MV-4-11 (cell line): ENCODE data around the gene KLHL35.

ENCODE experiments used
- DNase-seq: peaks from one replicate; lab custom pipeline; 2025; lab: John Stamatoyannopoulos, UW

Gene KLHL35

DNA sequence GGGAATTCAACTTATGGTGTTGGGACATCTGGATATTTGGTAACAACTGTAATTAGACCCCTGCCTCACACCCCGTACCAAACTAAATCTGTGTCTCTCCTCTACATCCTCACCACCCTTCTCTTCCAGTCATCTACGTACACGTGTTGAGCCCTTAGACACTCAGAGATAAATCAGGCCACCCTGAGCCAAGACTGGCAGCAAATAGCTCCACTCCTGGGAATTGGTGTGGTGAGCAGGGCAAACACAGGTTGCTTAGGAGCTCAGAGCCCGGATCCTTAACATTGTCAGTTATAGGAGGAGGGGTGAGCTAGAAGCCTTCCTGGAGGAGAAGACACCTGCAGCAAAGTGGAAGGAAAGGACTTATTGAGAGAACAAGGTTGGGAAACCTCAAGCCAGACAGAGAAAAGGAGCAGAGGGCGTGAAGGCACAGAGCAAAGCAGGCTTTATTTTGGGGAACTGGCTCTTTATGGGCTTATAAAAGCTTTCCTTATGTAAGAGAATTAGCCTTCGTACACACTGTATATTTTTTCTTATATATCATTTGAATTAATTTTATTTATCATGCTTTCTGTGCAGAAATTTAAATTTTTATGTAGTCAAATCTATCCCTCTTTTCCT, 36.9 kb upstream of the KLHL35 start:
- peak; percentile 48 for DNase-seq

DNA sequence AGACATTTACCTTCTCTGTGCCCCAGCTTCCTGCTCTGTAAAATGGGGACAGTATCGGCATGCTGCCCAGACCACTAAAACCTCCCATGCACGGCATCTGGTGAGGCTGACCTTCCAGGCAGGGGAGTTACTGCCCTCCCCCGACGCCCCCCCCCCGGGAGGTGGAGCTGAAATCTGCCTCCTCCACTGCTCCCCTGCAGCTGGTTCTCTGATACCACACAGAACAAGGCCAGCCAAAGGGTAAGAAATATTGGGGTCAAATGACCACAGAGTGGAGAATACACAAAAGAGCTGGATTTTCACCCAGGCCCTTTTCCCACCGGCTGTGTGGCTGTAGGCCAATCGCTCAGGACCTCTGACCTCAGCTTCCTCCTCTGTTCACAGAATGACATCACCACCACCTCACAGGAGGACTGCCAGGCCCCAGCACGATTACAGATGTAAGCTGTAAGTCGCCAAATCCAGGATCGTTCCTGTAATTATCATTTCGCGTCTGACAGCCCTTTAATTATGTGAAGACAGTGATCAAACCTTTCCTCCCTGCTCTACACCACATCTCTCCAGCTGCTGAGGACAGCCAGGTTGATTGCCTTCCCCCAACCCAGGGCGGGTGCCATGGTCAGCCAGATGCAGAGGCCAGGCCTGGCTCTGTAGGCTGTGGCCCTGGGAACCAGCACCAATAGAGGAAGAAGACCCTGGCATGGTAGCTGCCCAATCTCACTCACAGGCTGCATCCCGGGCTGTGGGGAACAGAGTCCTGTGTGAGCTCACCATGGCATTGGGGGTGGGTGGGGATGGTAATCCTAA, 35.7 kb upstream of the KLHL35 start:
- DNase-seq = peak; percentile 42

DNA sequence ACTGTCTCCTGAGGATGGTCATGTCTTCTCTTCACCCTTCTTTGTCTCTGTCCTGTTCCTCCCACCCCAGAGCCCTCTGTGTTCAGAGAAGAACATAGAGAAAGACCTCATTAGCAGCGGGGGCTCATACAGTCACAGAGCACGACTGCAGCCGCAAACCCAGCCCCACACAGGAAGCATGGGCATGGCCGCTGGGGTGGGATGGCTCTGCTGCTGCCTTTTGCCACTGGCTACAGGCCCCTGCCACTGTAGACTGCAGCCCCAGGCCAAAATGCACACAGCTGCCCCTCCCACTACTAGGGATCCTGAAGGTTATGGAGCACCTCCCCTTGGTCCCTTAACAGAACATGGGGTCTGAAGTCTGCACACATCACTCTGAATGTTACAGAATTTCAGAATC, 34.9 kb upstream of the KLHL35 start:
- DNase-seq = no peak

DNA sequence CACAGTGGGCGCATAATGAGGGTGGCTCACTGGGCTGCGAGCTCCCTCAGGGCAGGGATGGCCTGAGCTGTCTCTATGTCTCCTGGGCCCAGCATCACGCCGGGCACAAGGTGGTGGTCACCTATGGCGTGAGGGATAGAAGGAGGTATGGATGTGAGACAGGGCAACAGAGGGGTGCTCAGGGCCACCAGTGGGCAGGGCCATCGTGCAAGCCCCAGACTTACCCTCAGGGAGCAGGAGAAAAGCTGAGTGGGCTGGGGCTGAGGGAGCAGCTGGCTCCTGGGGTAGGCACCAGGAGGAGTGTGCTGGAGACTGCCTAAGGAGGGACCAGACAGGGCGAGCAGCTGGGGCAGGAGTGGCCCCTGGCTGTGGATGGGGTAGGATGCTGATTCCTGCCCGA, 34.3 kb upstream of the KLHL35 start:
- no peak for DNase-seq

DNA sequence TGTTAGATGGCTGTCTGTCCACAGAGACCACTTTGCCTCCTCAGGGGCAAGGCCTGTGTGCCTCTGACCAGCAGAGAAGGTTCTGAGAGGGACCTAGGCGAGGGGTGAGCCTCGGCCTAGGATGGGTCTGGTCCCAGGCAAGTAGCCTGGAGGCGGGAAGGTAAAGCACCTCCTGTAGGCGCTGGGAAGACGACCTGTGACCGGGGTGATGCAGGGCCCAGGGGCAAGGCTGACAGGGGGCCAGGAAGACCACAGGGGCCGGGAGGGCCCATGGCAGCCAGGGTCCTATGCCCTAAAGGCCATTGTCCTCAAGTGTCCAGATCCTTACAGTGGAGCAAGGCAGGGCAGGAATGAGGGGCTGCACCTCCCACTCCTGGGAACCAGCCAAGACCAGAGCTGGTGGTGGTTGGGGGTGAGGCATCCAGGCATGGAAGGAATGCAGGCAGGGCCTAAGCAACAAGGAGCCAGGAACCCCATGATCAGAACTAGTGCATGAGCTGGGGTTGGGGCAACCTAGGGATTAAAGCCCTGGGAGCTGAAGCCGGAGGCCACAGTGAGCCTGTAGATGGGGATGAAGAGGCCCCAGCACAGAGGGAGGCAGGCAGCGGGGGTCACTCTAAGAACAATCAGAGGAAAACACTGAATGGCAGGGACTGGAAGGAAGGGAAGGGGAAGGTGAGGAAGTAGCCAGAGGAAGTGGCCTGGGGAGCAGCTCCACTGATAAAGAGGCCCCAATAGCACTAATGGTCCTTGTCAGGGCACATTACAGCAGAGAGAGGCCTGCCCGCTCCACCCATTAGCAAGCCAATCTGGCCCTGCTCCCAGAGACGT, 32.9 kb upstream of the KLHL35 start:
- DNase-seq = no peak

- DNase-seq = no peak
Measured at GRCh38 chr11:75463106-75463774, 30.2 kb upstream of the KLHL35 start.

GRCh38 chr11:75462117-75462653, 29.2 kb upstream of the KLHL35 start:
- no peak for DNase-seq

- DNase-seq = no peak
Measured at GRCh38 chr11:75461151-75461550, 28.1 kb upstream of the KLHL35 start.

DNA sequence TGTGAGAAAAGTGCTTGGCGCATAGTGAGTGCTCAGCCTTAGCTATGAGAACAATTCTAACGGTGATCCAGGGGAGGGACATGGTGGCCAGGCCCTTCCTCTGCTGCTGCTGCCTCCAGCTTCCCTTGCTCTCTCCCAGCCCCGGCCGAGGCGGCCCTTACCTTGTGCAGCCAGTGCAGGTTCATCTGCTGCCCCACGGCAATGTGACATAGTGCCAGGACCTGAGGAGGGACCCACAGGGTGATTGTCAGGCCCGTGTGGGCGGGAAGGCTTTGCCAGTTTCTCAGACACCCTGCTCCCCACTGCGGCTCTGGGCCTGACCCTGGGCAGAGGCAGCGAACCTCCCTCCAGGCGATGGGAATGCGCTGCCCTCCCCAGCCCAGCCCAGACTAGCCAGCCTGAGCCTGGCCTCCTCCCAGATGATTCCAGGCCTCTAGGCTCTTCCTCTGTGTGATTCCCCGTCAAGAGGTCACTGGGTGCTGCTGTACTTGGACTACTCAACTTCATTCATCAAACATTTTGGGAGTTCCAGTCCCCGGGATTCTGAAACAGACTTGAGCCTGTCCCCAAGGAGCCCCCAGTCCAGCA, 23.7 kb upstream of the KLHL35 start:
- DNase-seq = no peak

DNA sequence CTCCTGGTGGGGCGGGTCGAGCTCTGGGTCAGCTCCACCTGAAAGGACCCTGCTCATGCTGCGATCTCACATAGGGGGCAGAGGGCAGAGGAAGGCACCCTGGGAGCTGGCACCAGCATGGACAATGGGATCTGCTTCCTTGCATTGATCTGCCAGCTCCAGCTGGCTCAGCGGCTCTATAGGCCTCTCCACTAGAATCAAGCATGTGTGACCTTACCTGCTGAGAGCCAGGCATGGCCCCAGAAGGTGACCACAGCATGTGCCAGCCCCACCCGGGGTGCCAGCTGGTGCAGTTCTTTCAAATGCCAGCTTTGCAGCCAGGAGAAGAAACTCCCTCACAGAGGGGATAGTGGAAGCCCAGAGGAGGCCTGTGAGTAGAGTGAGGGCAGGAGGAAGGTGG, 22.0 kb upstream of the KLHL35 start:
- no peak for DNase-seq

DNA sequence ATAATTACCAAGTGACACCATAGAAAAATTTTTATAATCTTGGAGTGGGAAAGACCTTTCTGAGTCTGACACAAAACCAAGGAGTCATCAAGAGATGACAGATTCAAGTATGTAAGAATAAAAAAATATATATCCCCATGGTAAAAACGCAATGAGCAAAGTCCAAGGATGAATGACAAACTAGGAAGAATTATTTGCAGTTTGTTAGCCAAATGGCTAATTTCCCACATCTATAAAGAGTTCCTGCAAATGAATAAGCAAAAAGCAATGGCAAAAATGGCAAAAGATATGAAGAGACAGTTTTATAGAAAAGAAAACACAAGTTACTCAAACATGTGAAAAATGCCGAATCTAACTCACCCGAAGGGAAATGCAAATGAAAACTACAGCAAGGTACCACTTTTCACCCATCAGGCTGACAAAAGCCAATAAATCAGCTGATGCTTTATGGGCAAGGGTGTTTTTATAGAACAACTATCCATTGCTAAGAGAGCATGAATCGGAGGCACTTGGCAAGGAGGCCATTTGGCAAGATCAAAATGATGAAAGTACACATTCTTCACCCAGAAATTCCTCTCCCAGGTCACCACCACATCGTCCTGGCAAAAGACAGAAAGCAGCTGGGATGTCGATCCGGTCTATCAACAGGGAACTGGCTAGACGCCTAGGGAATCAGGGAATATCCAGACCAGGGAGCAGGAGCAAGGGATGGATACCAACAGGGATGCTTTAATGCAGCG, 21.1 kb upstream of the KLHL35 start:
- DNase-seq = no peak

DNA sequence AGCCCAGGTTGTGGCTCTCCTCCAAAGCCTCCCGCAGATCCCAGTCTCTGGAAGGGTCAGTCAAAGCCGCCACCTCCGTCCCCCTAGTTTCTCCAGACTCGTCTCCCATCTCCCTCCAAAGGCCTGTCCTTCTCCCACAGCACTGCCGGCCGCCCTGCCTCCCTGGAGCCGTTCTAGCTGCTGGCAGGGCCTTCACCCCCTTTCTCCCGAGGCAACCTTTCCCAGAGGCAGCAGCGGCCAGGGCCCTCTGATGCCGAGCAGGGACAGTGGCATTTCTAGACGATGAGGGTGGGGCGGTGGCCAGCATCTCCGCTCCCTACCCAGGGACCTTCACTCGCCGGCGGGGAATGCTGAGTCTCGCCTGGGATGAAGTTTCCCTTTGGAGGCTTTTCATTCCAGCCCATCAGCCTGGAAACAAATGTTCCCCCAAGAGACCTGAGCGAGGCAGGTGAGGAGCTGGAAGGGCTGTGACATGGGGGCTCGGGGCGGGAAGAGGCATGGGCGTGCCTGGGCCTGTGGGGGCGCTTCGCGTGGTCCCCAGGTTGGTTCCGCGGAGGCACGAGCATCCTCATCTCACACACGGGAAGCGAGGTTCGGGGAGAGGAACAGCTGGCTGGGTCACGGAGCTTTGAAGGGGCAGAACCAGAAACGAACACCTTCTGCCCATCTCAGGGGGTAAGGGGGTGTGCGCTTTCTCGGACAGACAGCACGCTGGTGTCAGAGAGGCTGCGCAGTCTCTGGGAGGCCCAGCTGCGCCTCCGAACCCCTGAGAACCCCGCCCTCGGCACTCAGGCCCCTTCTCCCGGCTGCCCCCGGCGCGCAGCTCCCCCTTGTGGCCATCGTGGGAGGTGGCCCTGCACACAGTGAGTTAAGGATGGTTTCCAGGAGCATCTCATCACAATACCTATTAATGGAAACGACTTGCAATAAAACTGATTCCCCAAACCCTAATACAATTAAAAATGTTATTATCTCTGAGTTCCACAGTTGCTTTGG, 18.1 kb upstream of the KLHL35 start:
- no peak for DNase-seq

DNA sequence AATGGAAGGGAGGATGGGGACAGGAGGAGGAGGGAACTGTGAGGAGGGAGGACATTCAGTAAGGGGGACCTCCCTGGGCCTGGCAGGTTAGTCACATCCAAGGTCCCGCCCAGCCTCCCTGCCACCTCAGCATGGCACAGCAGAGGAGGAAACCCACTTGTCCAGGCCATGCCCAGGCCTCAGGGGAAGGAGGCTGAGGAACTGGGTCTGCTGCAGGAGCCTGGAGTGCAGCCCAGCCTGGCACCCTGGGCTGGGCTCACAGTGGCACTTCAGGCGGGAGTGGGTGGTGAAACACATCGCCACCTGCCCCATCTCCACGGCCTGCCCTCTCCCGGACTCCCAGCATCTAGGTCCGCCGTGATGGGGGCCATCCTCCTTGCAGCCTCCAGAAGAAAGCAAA, 17.2 kb upstream of the KLHL35 start:
- no peak for DNase-seq

DNA sequence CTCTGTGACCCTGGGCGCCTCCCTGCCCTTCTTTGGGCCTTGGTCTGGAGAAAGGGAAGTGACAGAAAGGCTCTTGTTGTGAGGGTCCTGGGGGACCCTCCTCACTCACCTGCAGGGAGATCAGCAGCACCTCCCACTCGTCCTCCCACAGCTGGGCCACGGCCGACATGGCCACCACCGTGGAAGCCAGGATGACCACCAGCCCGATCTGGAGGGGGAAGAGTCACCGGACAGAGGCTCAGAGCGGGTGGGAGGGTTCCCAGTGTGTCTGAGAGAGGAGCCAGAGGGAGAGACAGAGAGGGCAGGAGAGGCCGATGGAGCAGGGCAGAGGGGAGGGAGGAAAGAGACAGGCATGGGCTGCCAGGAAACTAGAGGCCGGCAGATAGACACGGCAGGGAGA, 16.8 kb upstream of the KLHL35 start:
- DNase-seq = no peak

DNA sequence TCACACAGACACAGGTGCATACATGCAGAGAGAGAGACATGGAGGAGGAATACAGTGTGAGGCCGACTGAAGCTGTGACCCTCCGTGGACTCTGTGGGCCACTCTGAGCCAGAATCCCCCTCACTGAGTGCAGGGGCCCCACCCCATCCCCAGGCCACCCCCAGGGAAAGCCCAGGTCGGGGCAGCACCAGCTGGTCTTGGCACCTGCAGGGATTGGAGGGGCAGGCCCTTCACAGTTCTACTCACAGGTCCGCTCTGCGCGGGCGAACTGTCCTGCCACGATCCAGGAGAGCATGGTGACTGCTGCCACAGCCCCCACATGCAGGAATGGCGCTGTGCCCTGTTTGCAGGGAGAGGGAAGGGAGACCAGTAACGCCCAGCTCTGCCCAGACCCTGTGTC, 16.3 kb upstream of the KLHL35 start:
- DNase-seq = no peak

DNA sequence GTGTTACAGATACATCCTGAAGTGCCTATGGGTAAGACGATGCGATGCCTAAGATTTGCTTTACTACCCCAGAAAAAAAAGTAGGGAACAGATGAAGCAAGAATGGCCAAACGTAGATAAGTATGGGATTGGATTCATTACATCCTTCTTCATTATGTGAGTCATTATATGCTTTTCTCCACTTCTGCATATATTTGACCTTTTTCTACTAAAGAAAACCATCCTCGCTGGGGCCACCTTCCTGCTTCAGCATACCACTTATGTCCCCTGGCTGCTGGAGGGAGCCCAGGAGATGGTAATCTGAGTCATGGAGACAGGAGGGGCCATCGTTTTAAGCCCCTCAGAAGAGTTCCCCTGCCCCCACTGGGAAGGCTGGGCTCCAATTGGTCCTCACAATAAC, 14.4 kb upstream of the KLHL35 start:
- peak; percentile 5 for DNase-seq

DNA sequence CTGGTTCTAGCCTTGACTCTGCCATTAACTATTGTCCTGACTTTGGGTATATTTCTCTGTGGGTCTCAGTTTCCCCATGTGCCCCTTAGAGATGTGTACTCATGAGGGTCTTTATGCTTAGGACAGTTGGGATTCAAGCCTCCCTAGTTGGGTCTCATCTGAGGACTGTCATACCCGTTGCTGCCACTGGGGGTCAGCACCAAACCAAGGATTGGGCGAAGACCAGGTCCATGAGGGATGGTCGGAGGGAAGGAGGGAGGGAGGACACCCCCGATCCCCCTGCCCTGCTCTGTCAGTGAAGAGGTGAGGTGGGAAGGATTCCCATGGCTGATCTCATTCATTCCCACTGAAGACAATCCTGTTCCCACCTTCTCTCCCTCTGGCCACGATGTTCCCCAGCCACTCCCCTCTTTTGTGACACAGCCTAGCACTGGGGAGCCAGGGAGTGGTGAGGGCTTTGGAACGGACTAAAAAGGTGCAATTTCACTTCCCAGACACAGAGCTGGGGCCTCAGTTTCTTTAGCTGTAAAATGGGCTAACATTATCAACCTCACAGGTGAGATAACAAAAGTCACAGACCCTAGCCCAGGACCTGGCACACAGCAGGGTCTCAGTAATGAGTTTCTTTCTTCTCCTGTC, 12.4 kb upstream of the KLHL35 start:
- peak; percentile 16 for DNase-seq

- DNase-seq = no peak
Measured at GRCh38 chr11:75443043-75443442, 10.0 kb upstream of the KLHL35 start.

DNA sequence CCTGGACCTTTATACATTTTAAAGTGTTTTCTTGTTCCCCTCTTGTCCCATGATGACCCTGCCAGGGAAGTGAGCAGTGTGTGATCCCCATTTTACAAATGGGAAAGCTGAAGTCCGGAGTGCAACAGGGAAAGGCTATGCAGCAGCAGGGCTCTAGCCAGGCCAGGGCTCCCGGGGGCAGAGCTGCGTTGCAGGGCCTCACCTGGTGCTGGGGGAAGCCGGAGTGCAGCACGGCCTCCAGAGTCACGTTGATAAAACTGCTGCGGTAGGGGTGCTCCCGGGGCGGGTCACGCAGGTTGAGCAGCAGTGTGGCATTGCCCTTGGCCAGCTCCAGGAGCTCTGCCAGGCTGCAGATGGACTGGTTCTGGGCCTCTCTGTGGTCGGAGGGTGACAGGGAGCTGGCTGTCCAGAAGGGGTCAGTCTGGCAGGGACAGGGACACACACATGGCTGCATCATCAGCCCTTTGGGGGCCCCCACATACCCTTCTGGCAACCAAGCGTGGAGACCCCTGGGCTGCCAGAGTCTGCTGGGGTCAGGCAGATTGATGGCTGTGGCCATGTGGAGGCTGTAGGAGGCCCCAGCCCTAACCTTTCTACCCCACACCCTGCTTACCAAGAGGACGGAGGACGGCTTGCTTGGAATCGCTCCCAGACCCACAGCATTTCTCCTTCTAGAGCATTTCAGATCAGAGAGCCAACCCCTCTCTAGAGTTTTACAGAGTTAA, 9.3 kb upstream of the KLHL35 start:
- no peak for DNase-seq
